ENCODE results near the gene PET100. TPM values are rescaled to one million over a fixed set of nuclear protein-coding genes. Genes with fewer than 3 reads are reported as not detected.
A peak's percentile ranks its signal among the peaks of the same experiment; 100 is the strongest.

PET100 gene
- polyA plus RNA-seq, 2 of the 4 experiments (the other 2 are of a cell fraction), result 48.6 to 99.3 TPM

GRCh38 chr19:7635670-7636069 is 6.1 kb downstream of the PET100 start (continued):
- no peak for TF ChIP-seq ATOH8 (CRISPR knock-in tag; IDR thresholded peaks at IDR 0.05; ENCODE audit: low read depth)

GRCh38 chr19:7636317-7636690 is 6.7 kb downstream of the PET100 start:
- Histone ChIP-seq H3K4me2 (peak overlapping the region; percentile 75), H3K4me1 (no peaks in the 10 kb centered on the region; the same call in 2 of the 3 replicates), H3K9me3 (no peaks in the 10 kb centered on the region), H3K4me3 (peak overlapping the region; percentile 64), H3K27ac (peak overlapping the region; percentile 44 to 98; a peak in 5 of 6 replicates)
- CTCF ChIA-PET, result no interaction called here
- no peak for DNase-seq (ENCODE audit: low read depth in 1 of 2, low spot score in 1 of 2)
- TF ChIP-seq ZSCAN20 (CRISPR knock-in tag; IDR thresholded peaks at IDR 0.05), result no peak
- no peak for TF ChIP-seq BCL3 (IDR thresholded peaks at IDR 0.05)
- no peak for TF ChIP-seq EHF (CRISPR knock-in tag; IDR thresholded peaks at IDR 0.05)
- no peak for TF ChIP-seq RAD21 (conservative IDR thresholded peaks at IDR 0.05 in 1 of 2, IDR thresholded peaks at IDR 0.05 in 1 of 2)
- no peak for TF ChIP-seq ZNF302 (CRISPR knock-in tag; IDR thresholded peaks at IDR 0.05)
- FAIRE-seq, result no peak
- POLR2A ChIA-PET, result no interaction called here
- no peak for ATAC-seq
- 81% methylated on average over 10 of the region's 16 CpGs for WGBS (ENCODE audit: missing lambda C conversion rate)

GRCh38 chr19:7636691-7637373 is 7.2 kb downstream of the PET100 start, which contains the start of gene STXBP2:
STXBP2 (plus strand) TSS chr19:7637110; CDS start chr19:7637150, 40 bp downstream.
- Histone ChIP-seq H3K4me1 (no peaks in the 10 kb centered on the region), H3K27ac (peak within 1 kb of the TSS; percentile 77 to 98), H3K9me3 (no peaks in the 10 kb centered on the region), H3K4me2 (peak within 1 kb of the TSS; percentile 75), H3K4me3 (peak within 1 kb of the TSS; percentile 64)
- TF ChIP-seq JUNB (IDR thresholded peaks at IDR 0.05), result no peak
- no peak for TF ChIP-seq PBX3 (IDR thresholded peaks at IDR 0.05)
- TF ChIP-seq E2F6 (IDR thresholded peaks at IDR 0.05; ENCODE audit: borderline replicate concordance, low read depth), result peak; percentile 64; the same call in 1 of the 2 replicates
- peak in 1 of 2 experiments; percentile 62; a peak in 1 of 5 replicates for TF ChIP-seq JUN (IDR thresholded peaks at IDR 0.05)
- no peak for TF ChIP-seq RAD21 (conservative IDR thresholded peaks at IDR 0.05 in 1 of 2, IDR thresholded peaks at IDR 0.05 in 1 of 2)
- no peak for TF ChIP-seq NFE2L2 (conservative IDR thresholded peaks at IDR 0.05; ENCODE audit: low read length)
- TF ChIP-seq SMC3 (IDR thresholded peaks at IDR 0.05), result no peak
- TF ChIP-seq POLR2A (IDR thresholded peaks at IDR 0.05; ENCODE audit: low read length), result peak; percentile 58
- TF ChIP-seq PHF8 (IDR thresholded peaks at IDR 0.05; ENCODE audit: borderline replicate concordance, low read depth), result peak; percentile 73; the same call in 1 of the 2 replicates
- TF ChIP-seq POLR2AphosphoS2 (conservative IDR thresholded peaks at IDR 0.05; ENCODE audit: low read length), result no peak
- no peak for TF ChIP-seq CHD4 (IDR thresholded peaks at IDR 0.05; ENCODE audit: borderline replicate concordance)
- TF ChIP-seq ELK1 (IDR thresholded peaks at IDR 0.05; ENCODE audit: low read depth, low read length), result no peak
- TF ChIP-seq ZSCAN20 (CRISPR knock-in tag; IDR thresholded peaks at IDR 0.05), result no peak
- TF ChIP-seq RCOR1 (IDR thresholded peaks at IDR 0.05; ENCODE audit: low read depth, low read length), result no peak
- TF ChIP-seq SREBF2 (IDR thresholded peaks at IDR 0.05), result no peak
- TF ChIP-seq MAX (IDR thresholded peaks at IDR 0.05), result peak; percentile 69
- TF ChIP-seq RNF2 (IDR thresholded peaks at IDR 0.05; ENCODE audit: borderline replicate concordance, low read depth), result no peak
- POLR2A ChIA-PET, result interaction anchor here (1.0 kb wide), 1 partner anchor 31 kb away, joined by 5 read pairs; no protein-coding TSS in a partner anchor
- CTCF ChIA-PET, result interaction anchor here (0.7 to 1.3 kb wide), 2 partner anchors 10 to 44 kb away, joined by 3 read pairs; partner anchors contain the start of gene TRAPPC5
- no peak for FAIRE-seq
- ATAC-seq, result peak; percentile 61 to 86
- DNase-seq (ENCODE audit: low read depth in 1 of 2, low spot score in 1 of 2), result peak; percentile 75 to 77
- WGBS (ENCODE audit: missing lambda C conversion rate), result 9% methylated on average over 9 of the region's 61 CpGs

Measured in A549 (cell line).